NCI-H1105 (cell line): ENCODE data around the gene GAGE1.
"Not testable (repeated sequence)": the region's sequence is repeated elsewhere in the genome, so short reads cannot be mapped to it uniquely, and the experiment has no call there.

Source experiments
- DNase-seq: peaks from one replicate; lab custom pipeline; 2025; lab: John Stamatoyannopoulos, UW

GAGE1 gene, protein sequence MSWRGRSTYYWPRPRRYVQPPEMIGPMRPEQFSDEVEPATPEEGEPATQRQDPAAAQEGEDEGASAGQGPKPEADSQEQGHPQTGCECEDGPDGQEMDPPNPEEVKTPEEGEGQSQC

DNA sequence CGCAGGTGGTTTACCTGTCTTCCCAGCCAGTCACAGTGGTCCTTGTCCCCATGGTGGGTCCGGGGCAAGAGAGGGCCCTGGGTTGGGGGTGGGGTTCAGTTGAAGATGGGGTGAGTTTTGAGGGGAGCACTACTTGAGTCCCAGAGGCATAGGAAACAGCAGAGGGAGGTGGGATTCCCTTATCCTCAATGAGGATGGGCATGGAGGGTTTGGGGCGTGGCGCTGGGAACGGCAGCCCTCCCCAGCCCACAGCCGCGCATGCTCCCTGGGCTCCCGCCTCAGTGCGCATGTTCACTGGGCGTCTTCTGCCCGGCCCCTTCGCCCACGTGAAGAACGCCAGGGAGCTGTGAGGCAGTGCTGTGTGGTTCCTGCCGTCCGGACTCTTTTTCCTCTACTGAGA lies at the start of gene GAGE1:
Gene GAGE1 (plus strand): TSS at position 301 of the 400 bp plus-strand sequence. CDS start 1,155 bp downstream, outside the sequence.
- not testable (repeated sequence) for DNase-seq

DNA sequence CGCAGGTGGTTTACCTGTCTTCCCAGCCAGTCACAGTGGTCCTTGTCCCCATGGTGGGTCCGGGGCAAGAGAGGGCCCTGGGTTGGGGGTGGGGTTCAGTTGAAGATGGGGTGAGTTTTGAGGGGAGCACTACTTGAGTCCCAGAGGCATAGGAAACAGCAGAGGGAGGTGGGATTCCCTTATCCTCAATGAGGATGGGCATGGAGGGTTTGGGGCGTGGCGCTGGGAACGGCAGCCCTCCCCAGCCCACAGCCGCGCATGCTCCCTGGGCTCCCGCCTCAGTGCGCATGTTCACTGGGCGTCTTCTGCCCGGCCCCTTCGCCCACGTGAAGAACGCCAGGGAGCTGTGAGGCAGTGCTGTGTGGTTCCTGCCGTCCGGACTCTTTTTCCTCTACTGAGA lies 47.8 kb upstream of the GAGE1 start, which contains the start of gene GAGE12E:
Gene GAGE12E (plus strand): TSS at position 301 of the 400 bp plus-strand sequence. CDS start 1,155 bp downstream, outside the sequence.
- DNase-seq = not testable (repeated sequence)

DNA sequence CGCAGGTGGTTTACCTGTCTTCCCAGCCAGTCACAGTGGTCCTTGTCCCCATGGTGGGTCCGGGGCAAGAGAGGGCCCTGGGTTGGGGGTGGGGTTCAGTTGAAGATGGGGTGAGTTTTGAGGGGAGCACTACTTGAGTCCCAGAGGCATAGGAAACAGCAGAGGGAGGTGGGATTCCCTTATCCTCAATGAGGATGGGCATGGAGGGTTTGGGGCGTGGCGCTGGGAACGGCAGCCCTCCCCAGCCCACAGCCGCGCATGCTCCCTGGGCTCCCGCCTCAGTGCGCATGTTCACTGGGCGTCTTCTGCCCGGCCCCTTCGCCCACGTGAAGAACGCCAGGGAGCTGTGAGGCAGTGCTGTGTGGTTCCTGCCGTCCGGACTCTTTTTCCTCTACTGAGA lies 38.3 kb upstream of the GAGE1 start, which contains the start of gene GAGE12F:
Gene GAGE12F (plus strand): TSS at position 301 of the 400 bp plus-strand sequence. CDS start 1,155 bp downstream, outside the sequence.
- DNase-seq = not testable (repeated sequence)

DNA sequence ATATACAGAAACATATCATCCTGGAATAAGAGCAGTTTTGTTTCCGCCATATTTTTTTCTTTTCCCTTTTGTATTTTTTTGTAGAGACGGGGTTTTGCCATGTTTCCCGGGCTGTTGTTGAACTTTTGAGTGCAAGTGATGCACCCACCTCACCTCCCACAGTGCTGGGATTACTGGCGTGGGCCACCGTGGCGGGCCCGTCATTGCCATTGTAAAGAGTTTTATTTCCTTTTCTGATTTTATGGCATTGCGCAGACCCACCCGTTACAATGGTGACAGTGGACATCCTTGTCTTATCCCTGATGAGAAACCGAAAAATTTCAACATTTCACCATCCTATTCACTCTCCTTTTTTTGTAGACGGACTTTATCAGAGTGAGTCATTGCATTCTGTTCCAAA lies 30.1 kb upstream of the GAGE1 start:
- not testable (repeated sequence) for DNase-seq

DNA sequence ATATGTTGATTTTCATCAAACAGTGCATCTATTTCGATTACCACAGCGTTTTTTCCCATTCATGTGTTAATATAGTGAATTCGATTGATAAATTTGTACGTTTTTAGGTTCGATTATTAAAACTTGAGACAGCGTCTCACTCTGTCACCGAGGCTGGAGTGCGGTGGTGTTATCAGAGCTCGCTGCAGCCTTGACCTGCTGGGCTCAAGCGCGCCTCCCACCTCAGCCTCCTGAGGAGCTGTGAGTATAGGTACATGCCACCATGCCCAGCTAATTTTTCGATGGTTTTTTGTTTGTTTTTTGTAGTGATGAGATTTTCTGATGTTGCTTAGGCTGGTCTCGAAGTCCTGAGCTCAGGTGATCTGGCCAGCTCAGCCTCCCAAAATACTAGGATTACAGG lies 29.7 kb upstream of the GAGE1 start:
- DNase-seq = not testable (repeated sequence)

DNA sequence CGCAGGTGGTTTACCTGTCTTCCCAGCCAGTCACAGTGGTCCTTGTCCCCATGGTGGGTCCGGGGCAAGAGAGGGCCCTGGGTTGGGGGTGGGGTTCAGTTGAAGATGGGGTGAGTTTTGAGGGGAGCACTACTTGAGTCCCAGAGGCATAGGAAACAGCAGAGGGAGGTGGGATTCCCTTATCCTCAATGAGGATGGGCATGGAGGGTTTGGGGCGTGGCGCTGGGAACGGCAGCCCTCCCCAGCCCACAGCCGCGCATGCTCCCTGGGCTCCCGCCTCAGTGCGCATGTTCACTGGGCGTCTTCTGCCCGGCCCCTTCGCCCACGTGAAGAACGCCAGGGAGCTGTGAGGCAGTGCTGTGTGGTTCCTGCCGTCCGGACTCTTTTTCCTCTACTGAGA lies 28.7 kb upstream of the GAGE1 start, which contains the start of gene GAGE12G:
Gene GAGE12G (plus strand): TSS at position 301 of the 400 bp plus-strand sequence. CDS start 1,155 bp downstream, outside the sequence.
- DNase-seq = not testable (repeated sequence)

DNA sequence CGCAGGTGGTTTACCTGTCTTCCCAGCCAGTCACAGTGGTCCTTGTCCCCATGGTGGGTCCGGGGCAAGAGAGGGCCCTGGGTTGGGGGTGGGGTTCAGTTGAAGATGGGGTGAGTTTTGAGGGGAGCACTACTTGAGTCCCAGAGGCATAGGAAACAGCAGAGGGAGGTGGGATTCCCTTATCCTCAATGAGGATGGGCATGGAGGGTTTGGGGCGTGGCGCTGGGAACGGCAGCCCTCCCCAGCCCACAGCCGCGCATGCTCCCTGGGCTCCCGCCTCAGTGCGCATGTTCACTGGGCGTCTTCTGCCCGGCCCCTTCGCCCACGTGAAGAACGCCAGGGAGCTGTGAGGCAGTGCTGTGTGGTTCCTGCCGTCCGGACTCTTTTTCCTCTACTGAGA lies 19.2 kb upstream of the GAGE1 start, which contains the start of gene GAGE12H:
Gene GAGE12H (plus strand): TSS at position 301 of the 400 bp plus-strand sequence. CDS start 1,155 bp downstream, outside the sequence.
- not testable (repeated sequence) for DNase-seq

DNA sequence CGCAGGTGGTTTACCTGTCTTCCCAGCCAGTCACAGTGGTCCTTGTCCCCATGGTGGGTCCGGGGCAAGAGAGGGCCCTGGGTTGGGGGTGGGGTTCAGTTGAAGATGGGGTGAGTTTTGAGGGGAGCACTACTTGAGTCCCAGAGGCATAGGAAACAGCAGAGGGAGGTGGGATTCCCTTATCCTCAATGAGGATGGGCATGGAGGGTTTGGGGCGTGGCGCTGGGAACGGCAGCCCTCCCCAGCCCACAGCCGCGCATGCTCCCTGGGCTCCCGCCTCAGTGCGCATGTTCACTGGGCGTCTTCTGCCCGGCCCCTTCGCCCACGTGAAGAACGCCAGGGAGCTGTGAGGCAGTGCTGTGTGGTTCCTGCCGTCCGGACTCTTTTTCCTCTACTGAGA lies 9.6 kb upstream of the GAGE1 start, which contains the start of gene GAGE2A:
Gene GAGE2A (plus strand): TSS at position 301 of the 400 bp plus-strand sequence. CDS start 1,155 bp downstream, outside the sequence.
- not testable (repeated sequence) for DNase-seq

DNA sequence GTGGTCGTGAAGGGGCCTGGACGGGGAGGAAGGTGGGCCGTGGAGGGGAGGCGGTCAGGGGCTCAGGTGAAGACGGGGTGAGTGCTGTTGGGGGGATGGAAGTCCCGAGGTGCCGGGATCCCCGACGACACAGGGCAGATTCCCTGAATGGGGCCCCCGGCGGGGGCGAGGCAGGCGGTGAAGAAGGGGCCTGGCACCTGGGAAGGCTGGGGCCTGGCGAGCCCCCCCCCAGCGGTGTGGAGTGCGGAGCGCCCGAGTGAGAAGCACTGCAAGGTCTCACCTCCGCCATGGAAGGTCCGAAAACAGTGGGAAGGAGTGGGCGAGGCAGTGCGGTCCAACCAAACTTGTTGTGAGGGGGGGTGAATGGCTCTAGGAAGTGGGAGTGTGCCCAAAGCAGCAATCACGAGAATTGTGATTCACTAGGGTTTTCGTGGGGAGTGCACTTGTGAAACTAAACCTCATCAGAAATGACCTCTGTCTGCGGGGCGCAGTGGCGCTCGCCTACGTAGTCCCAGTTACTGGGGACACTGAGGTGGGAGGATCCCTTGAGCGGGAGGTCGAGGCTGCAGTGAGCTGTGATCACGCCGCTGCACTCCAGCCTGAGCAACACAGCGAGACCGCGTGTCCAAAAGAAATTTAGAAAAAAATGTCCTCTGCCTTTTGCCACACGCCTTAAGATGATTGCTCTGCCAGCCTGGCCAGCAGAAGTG lies 8.9 kb upstream of the GAGE1 start:
- DNase-seq = not testable (repeated sequence)

DNA sequence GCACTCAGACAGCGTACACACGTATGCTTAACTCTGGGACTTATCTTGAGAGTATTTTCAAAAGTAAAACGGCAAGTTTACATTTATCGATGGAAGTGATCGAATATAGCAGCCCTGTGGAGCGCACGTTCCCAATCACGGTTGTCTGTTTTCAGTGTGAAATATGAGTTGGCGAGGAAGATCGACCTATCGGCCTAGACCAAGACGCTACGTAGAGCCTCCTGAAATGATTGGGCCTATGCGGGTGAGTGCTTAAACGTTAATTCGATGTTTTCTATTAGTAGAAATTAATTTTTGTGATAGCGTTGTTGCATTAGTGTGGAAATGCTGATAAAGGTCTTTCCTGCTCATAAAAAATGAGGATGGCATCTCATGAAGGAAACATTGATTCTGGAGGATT lies 8.3 kb upstream of the GAGE1 start:
- DNase-seq = not testable (repeated sequence)

DNA sequence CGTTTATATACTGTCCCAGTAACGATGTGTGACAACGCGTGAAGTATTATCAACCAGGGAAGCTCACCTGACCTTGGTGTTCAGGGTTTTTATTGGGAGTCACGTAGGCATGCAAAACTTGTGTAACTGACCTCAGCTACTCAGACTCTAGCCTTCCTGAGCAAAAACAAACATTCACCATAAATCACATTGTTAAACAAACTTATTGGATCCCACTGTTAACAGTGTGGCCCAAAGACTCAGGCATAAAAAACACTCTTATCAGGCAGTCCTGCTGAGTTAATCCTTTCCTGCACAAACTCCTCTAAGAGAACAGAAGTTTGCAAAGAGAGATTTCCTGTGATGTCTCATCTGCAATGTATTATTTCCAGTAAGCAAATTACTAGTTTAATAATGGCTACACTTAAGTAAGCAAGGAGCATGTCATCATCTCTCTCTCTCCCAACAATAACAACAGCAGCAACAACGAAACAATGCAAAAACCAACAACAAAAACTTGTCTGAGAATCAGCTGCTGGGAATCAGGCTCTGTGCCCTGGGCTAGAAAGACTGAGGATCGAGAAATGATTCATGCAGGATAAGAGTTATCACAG lies 12.0 kb downstream of the GAGE1 start:
- DNase-seq = no peak

DNA sequence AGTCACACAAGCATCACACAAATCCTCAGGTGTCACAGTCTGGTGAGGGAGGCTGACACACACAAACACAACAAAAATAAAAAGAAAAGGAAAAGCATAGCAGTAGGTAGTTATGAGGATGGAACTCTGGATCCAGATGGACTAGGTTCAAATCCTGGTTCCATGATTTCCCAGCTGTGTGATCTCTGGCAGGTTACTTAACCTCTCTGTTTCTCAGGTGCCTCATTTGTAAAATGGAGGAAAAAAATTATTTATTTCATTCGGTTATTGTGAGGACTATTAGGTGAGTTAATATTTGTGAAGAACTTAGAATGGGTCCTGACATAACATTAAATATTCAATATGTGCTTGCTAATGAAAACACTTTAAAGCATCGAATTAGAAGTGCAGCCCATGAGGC lies 19.8 kb downstream of the GAGE1 start:
- no peak for DNase-seq

DNA sequence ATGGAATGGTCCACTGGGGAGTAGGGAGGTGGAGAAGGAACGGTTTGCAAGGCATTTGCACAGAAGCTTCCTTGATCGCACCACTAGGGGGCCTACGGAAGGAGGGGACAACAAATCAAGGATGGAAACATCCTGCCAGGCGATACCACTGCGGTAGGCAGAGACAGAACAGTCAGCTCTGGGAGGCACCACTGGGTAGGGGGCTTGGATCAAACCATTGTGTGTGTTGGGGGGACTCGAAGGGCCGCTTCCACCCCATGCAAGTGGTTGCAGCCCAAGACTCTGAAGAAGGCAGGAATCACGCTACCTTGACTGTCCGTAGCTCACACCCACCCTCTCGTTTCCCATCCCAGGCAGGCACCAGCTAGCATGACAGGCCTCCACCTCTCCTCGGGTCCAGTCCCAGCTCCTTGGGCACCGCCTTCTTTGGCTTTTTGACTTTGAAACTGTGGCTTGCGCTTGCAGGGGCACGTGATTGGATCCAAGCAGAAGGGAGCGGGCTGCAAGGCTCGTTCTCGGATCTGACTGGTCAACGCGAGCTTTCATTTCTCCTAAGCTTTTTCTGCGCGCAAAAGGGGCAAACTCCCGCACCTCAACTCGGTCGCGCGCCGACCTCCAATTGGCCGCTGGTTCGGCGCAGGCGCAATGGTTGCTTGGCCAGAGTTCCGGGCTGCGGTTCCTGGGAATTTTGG lies 28.4 kb downstream of the GAGE1 start:
- no peak for DNase-seq

DNA sequence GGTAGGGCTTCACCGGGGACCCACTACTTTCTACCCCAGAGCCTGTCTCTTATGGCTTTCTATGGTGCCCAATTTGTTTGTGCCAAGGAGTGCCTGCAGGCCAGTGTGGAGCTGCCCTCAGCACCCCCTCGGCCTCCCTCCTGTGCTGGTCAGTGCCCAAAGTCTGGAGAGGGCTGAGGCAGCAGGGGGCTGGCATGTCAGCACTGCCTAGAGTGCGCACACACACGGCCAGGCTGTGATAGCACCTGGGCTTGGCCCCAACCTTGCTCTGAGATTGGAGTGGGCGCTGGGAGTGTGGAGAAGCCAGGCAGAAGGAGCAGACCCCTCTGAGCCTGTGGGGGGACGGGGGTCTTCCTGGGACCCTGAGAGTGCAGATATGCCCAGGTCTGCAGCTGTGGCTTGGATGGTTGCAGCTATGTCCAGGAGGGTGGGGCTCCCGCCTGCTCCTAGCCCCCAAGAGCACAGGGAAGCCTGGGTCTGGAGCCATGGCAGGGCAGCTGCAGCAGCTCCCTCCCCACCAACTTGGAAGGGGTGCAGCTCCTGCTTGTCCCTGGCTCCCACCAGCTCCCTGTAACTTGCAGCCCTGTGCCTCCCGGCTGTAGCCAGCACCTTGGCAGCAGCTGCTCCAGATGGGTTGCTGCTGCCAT lies 46.3 kb downstream of the GAGE1 start:
- DNase-seq = no peak

DNA sequence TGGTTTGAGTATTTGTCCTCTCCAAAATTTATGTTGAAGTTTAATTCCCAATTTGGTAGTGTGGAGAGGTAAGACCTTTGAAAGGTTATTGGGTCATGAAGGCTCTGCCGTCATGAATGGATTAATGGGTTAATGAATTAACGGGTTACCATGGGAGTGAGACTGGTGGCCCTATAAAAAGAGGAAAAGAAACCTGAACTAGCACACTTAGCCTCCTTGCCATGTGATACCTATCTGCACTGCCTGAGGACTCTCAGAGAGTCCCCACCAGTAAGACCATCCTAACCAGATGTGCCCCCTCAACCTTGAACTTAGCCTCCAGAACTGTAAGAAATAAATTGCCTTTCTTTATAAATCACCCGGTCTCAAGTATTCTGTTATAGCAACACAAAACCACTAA lies 57.7 kb downstream of the GAGE1 start:
- no peak for DNase-seq
